AML-193 (cell line): ENCODE results near the gene TUBB4B.

Source experiments
- DNase-seq, 2 experiments: peaks; one replicate each; lab custom pipeline; 2025; lab: John Stamatoyannopoulos, UW

TUBB4B gene

GRCh38 chr9:137240841-137241489, at the start of gene TUBB4B:
Gene TUBB4B, plus strand, starts transcription at chr9:137241287. Its CDS starts 74 bp downstream, at chr9:137241361.
- DNase-seq = peak; percentile 99

- no peak for DNase-seq
Measured at GRCh38 chr9:137191691-137192447, 49.2 kb upstream of the TUBB4B start.

- no peak for DNase-seq
Measured at GRCh38 chr9:137192448-137192780, 48.7 kb upstream of the TUBB4B start.

- no peak for DNase-seq
Measured at GRCh38 chr9:137192859-137193258, 48.2 kb upstream of the TUBB4B start.

GRCh38 chr9:137193771-137194170, 47.3 kb upstream of the TUBB4B start:
- no peak for DNase-seq

GRCh38 chr9:137194388-137194787, 46.7 kb upstream of the TUBB4B start:
- no peak for DNase-seq

DNA sequence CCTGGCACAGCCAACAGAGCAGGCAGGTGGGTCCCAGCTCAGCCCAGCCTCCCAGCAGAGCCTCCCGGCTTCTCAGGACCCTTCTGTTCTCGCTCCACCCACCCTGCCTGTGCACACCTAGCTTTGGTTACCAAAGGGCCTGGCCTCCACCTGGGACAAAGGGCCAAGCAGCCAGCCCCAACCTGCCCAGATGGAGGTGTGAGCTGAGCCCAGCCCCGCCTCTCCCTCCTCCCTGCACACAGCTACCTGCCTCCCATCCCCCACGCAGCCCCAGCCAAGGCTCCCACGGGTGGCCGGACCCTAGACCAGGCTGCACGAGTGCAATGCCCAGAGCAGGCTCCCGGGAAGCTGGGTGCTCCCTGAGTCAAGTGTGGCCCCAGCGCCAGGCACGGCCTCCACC, 46.2 kb upstream of the TUBB4B start:
- no peak for DNase-seq

GRCh38 chr9:137195525-137196220, 45.4 kb upstream of the TUBB4B start:
- no peak for DNase-seq

GRCh38 chr9:137198051-137198901, 42.8 kb upstream of the TUBB4B start:
- DNase-seq = no peak

DNA sequence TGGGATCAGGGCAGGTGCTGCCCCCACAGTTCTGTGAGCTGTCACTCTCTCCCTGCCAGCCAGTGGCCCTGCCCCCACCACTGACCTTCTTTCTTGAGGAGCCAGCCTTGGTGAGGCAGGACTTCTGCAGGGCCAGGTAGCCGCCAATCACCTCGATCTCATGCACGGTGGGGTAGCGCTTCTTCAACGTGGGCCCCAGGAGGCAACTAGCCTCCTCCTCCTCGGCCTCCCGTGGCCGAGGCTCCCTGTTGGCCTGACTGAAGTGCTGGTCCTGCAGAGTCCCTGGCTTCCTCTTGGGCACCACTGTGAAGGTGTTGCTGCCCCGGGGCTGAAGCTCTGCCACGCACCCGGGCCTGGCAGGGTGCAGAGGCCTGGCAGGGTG, 42.2 kb upstream of the TUBB4B start:
- no peak for DNase-seq

DNA sequence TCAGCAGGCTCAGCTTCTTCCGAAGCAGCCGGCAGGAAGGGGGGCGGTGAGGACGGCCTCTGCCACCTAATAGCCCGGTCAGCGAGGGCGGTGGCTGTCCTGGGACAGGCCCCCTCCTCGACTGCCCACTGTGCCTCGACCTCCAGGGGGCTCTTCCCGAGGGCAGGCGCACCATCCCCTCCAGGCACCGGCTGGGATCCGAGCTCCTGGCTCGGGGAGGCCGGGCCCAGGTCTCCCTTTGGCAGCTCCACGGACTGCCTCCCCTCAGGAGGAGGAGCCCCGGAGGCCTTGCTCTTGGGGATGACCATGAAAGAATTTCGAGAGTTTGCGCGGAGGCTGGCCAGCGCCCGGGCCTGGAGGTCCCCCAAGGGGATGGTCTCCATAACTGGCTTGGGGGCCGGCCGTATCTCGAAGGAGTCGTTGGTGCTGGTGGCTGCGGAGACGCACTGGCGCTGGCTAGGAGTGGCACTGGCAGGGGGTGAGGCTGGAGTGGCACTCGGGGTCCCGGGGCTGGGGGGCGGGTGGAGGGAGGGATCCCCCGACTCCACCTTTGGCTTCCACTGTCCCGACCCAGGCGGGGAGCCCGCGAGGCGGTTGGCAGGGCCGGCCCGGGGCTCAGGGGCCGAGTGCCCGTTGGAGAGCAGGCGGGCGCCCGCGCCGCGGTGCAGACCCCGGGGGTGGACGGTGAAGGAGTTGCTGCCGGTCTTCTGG, 41.5 kb upstream of the TUBB4B start:
- DNase-seq = no peak

GRCh38 chr9:137200311-137201204, 40.5 kb upstream of the TUBB4B start, which contains the start of gene TPRN:
Gene TPRN, minus strand, starts transcription at chr9:137200741. Its CDS starts 30 bp downstream, at chr9:137200711.
- peak; percentile 96 to 97 for DNase-seq

- no peak for DNase-seq
Measured at GRCh38 chr9:137201205-137201868, 39.8 kb upstream of the TUBB4B start.

DNA sequence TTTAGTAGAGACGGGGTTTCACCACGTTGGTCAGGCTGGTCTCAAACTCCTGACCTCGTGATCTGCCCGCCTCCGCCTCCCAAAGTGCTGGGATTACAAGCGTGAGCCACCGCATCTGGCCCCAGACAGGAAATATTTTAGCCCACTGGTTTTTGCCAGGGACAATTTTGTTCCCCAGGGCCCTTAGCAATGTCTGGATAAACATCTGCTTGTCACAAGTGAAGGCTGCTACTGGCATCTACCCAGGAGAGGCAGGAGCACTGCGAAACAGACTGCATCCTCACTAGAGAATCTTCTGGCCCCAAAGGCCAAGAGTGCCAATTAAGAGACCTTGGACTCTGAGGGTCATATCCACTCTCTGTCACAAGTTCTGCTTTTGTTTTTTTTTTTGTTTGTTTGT, 38.1 kb upstream of the TUBB4B start:
- DNase-seq = no peak

DNA sequence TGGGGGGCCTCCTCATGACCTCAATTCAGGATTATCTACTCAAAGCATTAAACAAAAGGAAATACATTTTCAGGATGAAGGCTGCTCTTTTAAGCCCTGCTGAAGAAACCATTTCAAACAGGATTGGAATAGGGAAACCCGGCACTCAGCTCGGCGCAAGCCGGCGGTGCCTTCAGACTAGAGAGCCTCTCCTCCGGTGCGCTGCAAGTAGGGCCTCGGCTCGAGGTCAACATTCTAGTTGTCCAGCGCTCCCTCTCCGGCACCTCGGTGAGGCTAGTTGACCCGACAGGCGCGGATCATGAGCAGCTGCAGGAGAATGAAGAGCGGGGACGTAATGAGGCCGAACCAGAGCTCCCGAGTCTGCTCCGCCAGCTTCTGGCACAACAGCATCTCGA, 36.4 kb upstream of the TUBB4B start:
- no peak for DNase-seq

DNA sequence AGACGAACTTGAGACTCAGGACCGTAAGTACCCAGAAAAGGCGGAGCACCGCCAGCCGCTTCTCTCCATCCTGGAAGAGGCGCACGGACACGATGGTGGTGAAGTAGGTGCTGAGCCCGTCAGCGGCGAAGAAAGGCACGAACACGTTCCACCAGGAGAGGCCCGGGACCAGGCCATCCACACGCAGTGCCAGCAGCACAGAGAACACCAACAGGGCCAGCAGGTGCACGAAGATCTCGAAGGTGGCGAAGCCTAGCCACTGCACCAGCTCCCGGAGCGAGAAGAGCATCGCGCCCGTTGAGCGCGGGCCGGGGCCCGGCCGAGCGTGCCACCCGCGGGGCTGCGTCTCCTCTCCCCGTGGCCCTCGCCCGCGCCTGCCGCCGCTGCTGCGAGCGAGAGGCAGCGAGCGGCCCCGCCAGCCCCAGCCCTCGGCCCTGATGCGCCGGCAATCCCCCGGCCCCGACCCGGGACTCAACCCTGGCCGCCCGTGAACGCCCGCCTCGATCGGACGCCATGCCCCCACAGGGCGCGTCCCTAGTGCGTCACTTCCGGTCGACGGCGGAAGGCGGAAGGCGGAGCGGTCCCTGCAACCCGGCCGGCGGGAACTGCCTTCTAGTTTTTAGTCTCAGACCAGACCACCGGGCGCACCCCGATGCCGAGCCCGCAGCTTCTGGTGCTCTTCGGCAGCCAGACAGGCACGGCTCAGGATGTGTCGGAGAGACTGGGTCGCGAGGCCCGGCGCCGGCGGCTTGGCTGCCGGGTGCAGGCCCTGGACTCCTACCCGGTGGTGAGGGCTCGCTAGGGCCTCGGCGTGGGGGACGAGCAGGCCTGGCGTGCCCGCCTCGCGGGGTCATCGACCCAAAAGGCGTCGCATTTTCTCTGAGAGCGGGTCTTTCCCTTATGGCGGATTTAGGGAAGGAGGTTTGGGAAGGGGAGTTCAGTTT, 35.7 kb upstream of the TUBB4B start, which contains the start of the genes NDOR1 and TMEM203:
NDOR1 (plus strand) TSS at position 575 of the 944 bp plus-strand sequence; CDS start at position 653, 78 bp downstream.
TMEM203 (minus strand) TSS at position 523 of the 944 bp plus-strand sequence; CDS start at position 289, 234 bp downstream.
- DNase-seq = peak; percentile 64 to 71

DNA sequence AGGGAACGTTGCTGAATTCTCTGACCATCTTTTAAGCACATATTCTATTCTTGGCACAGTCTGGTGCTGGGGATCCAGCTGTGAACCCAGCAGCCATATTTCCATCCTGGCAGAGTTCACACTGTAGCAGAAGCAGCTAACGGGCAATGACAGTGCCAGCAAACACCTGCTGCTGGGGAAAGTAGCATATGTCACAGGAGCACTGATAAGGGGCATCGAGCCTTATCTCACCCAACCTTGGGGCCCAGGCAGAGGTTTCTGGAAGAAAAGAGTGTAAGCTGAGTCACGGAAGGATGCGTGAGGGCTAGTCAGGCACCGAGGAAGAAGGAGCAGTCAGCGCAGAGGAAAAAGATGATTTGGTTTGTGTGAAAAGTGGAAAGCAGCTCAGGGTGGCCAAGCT, 34.5 kb upstream of the TUBB4B start:
- no peak for DNase-seq

GRCh38 chr9:137211532-137211931, 29.6 kb upstream of the TUBB4B start:
- DNase-seq = no peak
